Neural progenitor cell (in vitro differentiated cells): ENCODE results near the gene MSGN1. TPM values are rescaled to one million over a fixed set of nuclear protein-coding genes. Genes with fewer than 3 reads are reported as not detected.

Source experiments
- DNase-seq: peaks from one replicate; pipeline ENCODE4 v3.0.0-alpha.2; 2016; ENCODE audit warnings: low spot score
- H2AFZ ChIP-seq: fragments of 200-600 bp; sonication (generic); replicated peaks from 2 replicates; pipeline ENCODE4 v1.6.1; 2016; ENCODE audit warnings: antibody characterized with exemption
- H3F3A ChIP-seq: fragments of 200-600 bp; sonication (generic); 2 replicates; pipeline ENCODE4 v1.6.1; 2016; ENCODE audit warnings: antibody characterized with exemption, low read depth
- H3K27ac ChIP-seq: fragments of 200-600 bp; sonication (generic); 2 replicates; pipeline ENCODE4 v1.5.1; 2016; ENCODE audit warnings: mild to moderate bottlenecking
- H3K27me3 ChIP-seq: fragments of 200-600 bp; sonication (generic); 2 replicates; pipeline ENCODE4 v1.6.1; 2016; ENCODE audit warnings: mild to moderate bottlenecking, moderate library complexity
- H3K36me3 ChIP-seq: fragments of 200-600 bp; sonication (generic); 2 replicates; pipeline ENCODE4 v1.5.1; 2016
- H3K4me1 ChIP-seq: fragments of 200-600 bp; sonication (generic); 2 replicates; pipeline ENCODE4 v1.6.1; 2016; ENCODE audit warnings: mixed run types
- H3K4me2 ChIP-seq: fragments of 200-600 bp; sonication (generic); 2 replicates; pipeline ENCODE4 v1.6.1; 2016
- H3K4me3 ChIP-seq: fragments of 200-600 bp; sonication (generic); 2 replicates; pipeline ENCODE4 v1.5.1; 2016
- H3K79me2 ChIP-seq: fragments of 200-600 bp; sonication (generic); 2 replicates; pipeline ENCODE4 v1.6.1; 2016; ENCODE audit warnings: low read depth
- H3K9ac ChIP-seq: fragments of 200-600 bp; sonication (generic); 2 replicates; pipeline ENCODE4 v1.6.1; 2016
- H3K9me3 ChIP-seq: fragments of 200-600 bp; sonication (generic); 2 replicates; pipeline ENCODE4 v1.5.1; 2016; ENCODE audit warnings: low read depth
- H4K20me1 ChIP-seq: fragments of 200-600 bp; sonication (generic); 2 replicates; pipeline ENCODE4 v1.6.1; 2016; ENCODE audit warnings: low read depth
- H3K27ac Mint-ChIP-seq: 3 replicates; pipeline ENCODE4 v1.8.0; 2021; ENCODE audit warnings: mixed read lengths
- H3K27me3 Mint-ChIP-seq: 2 replicates; pipeline ENCODE4 v1.8.0; 2022; ENCODE audit warnings: low read depth, mild to moderate bottlenecking, inconsistent platforms, moderate library complexity, mixed read lengths; ENCODE audit not compliant: insufficient read depth
- H3K36me3 Mint-ChIP-seq: 3 replicates; pipeline ENCODE4 v1.8.0; 2021; ENCODE audit warnings: mixed read lengths
- H3K4me1 Mint-ChIP-seq: 3 replicates; pipeline ENCODE4 v1.8.0; 2021; ENCODE audit warnings: mixed read lengths
- H3K4me3 Mint-ChIP-seq: 3 replicates; pipeline ENCODE4 v1.8.0; 2021; ENCODE audit warnings: mild to moderate bottlenecking, moderate library complexity, mixed read lengths
- H3K9me3 Mint-ChIP-seq: 3 replicates; pipeline ENCODE4 v1.8.0; 2020; ENCODE audit warnings: mixed read lengths
- EZH2 ChIP-seq: fragments of 200-600 bp; sonication (generic); IDR thresholded peaks from 2 replicates; pipeline ENCODE4 v1.6.1; 2017; ENCODE audit warnings: antibody characterized with exemption, mild to moderate bottlenecking, moderate library complexity
- EZH2phosphoT487 ChIP-seq: fragments of 200-600 bp; sonication (generic); IDR thresholded peaks from 2 replicates; pipeline ENCODE4 v1.6.1; 2017; ENCODE audit warnings: antibody characterized with exemption
- total RNA-seq: library from RNA; depleted of rRNA; stranded (reverse); fragments of >200 nt; gene quantifications from 2 replicates; pipeline ENCODE4 v1.2.3, GENCODE V29; 2015; ENCODE audit warnings: low replicate concordance
- TF ChIP-seq, protein P1 (sequence below): fragments of 200-600 bp; sonication (generic); IDR thresholded peaks from 2 replicates; pipeline ENCODE4 v1.5.1; 2017; ENCODE audit warnings: antibody characterized with exemption, mild to moderate bottlenecking

MSGN1 gene
- total RNA-seq, 1 donor from 2014 or later, result not detected

- Histone ChIP-seq H3K79me2 (no peaks in the 10 kb centered on the region), H4K20me1 (no peaks in the 10 kb centered on the region), H3F3A (no peaks in the 10 kb centered on the region), H3K4me1 (peaks cover 40% of the 10 kb centered on the region), H3K27ac (no peak overlapping the region), H2AFZ (no peak overlapping the region), H3K9ac (no peak overlapping the region), H3K9me3 (no peaks in the 10 kb centered on the region), H3K4me3 (no peak overlapping the region), H3K27me3 (no peaks in the 10 kb centered on the region), H3K4me2 (no peak overlapping the region), H3K36me3 (no peaks in the 10 kb centered on the region)
- H3K4me3 Mint-ChIP-seq, result no peak overlapping the region
- peaks cover 6% of the 10 kb centered on the region for H3K27me3 Mint-ChIP-seq
- no peaks in the 10 kb centered on the region for H3K36me3 Mint-ChIP-seq
- TF ChIP-seq EZH2 (no peak), EZH2phosphoT487 (no peak)
- TF ChIP-seq, protein P1, sequence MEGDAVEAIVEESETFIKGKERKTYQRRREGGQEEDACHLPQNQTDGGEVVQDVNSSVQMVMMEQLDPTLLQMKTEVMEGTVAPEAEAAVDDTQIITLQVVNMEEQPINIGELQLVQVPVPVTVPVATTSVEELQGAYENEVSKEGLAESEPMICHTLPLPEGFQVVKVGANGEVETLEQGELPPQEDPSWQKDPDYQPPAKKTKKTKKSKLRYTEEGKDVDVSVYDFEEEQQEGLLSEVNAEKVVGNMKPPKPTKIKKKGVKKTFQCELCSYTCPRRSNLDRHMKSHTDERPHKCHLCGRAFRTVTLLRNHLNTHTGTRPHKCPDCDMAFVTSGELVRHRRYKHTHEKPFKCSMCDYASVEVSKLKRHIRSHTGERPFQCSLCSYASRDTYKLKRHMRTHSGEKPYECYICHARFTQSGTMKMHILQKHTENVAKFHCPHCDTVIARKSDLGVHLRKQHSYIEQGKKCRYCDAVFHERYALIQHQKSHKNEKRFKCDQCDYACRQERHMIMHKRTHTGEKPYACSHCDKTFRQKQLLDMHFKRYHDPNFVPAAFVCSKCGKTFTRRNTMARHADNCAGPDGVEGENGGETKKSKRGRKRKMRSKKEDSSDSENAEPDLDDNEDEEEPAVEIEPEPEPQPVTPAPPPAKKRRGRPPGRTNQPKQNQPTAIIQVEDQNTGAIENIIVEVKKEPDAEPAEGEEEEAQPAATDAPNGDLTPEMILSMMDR, result no peak
- no peaks in the 10 kb centered on the region for H3K9me3 Mint-ChIP-seq
- no peak for DNase-seq
- no peak overlapping the region for H3K27ac Mint-ChIP-seq
- peaks cover 26% of the 10 kb centered on the region for H3K4me1 Mint-ChIP-seq
Observed at GRCh38 chr2:17818235-17818815, 2.1 kb downstream of the MSGN1 start.

DNA sequence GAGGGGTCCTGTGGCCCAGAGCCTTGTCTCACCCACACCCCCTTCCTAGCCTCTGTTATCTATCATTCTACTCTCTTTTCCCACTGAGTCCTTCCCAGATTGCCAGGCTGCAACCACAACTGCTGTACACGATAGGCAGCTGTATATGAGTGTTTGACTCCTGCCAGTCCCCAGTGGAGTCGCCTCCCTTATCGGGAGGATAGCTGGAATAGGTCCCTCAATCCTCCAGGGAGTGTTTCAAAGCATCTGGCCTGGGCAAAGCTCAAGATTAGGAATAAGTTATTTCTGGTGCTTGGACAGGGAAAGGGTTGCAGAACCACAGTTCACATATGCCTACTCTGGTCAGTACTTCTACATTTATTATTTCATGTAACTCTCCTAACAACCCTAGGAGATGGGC, 4.8 kb downstream of the MSGN1 start:
- H3K4me1 Mint-ChIP-seq, result peaks cover 25% of the 10 kb centered on the region

GRCh38 chr2:17821535-17822444, 5.5 kb downstream of the MSGN1 start:
- H3K27me3 ChIP-seq, result no peaks in the 10 kb centered on the region
- Mint-ChIP-seq H3K4me1 (peaks cover 18% of the 10 kb centered on the region), H3K4me3 (no peak overlapping the region), H3K27ac (no peak overlapping the region), H3K27me3 (peaks cover 9% of the 10 kb centered on the region), H3K9me3 (peaks cover 2% of the 10 kb centered on the region), H3K36me3 (no peaks in the 10 kb centered on the region)
- no peaks in the 10 kb centered on the region for H4K20me1 ChIP-seq
- H3K9ac ChIP-seq, result no peak overlapping the region
- H2AFZ ChIP-seq, result no peak overlapping the region
- peak overlapping the region; percentile 52 for H3K4me2 ChIP-seq
- no peaks in the 10 kb centered on the region for H3K79me2 ChIP-seq
- DNase-seq, result peak; percentile 18
- no peaks in the 10 kb centered on the region for H3K36me3 ChIP-seq
- H3F3A ChIP-seq, result peaks cover 2% of the 10 kb centered on the region
- H3K27ac ChIP-seq, result no peak overlapping the region
- H3K4me1 ChIP-seq, result peaks cover 22% of the 10 kb centered on the region
- no peaks in the 10 kb centered on the region for H3K9me3 ChIP-seq
- TF ChIP-seq, protein P1, result no peak
- no peak for TF ChIP-seq EZH2
- TF ChIP-seq EZH2phosphoT487, result no peak
- H3K4me3 ChIP-seq, result no peak overlapping the region

More for the DNA sequence above, 4.8 kb downstream of the MSGN1 start:
- Mint-ChIP-seq H3K27me3 (peaks cover 6% of the 10 kb centered on the region), H3K9me3 (no peaks in the 10 kb centered on the region), H3K36me3 (no peaks in the 10 kb centered on the region), H3K27ac (no peak overlapping the region), H3K4me3 (no peak overlapping the region)
- no peak overlapping the region for H3K9ac ChIP-seq
- H3K27me3 ChIP-seq, result no peaks in the 10 kb centered on the region
- no peaks in the 10 kb centered on the region for H3K36me3 ChIP-seq
- H3K9me3 ChIP-seq, result no peaks in the 10 kb centered on the region
- no peak for DNase-seq
- H3K79me2 ChIP-seq, result no peaks in the 10 kb centered on the region
- no peak overlapping the region for H3K27ac ChIP-seq
- no peak overlapping the region for H3K4me3 ChIP-seq
- no peak overlapping the region for H2AFZ ChIP-seq
- H4K20me1 ChIP-seq, result no peaks in the 10 kb centered on the region
- TF ChIP-seq, protein P1, result no peak
- no peak for TF ChIP-seq EZH2
- no peak for TF ChIP-seq EZH2phosphoT487
- no peaks in the 10 kb centered on the region for H3F3A ChIP-seq
- H3K4me2 ChIP-seq, result no peak overlapping the region
- peaks cover 28% of the 10 kb centered on the region for H3K4me1 ChIP-seq
